Measurements from ENCODE around the gene CCDC57. TPM values are rescaled to one million over a fixed set of nuclear protein-coding genes. Genes with fewer than 3 reads are reported as not detected.

Gene CCDC57
- total RNA-seq, 1 donor from 2014 or later: 56.6 TPM

DNA sequence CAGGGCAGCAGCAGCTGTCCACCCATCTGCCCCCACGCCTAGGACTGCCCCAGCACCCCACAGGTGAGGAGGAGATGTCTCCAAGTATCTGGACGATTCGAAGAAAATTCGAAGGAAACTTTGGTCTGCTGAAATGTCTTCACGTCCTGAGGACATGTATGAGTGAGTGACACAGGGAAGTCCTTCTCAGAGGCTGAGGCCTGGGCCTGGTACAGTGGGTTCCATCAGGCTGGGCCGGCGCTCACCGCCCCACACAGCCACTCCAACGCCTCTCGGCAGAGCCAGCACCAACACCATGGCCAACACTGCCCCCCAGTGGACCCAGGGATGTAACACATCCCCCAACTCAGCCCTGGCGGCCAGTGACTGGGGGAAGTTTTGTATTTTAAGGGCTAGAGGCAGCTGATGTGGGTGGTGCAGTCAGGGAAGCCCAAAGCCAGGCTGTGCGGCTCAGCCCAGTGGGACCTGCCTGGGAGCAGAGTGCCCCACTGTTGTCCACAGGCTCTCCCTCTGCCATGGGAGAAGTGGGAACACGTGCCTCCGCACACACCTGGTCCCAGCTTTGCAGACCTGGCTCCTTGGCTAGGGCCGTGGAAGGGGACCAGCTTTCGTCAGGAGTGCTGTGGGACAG lies 58.8 kb downstream of the CCDC57 start:
- DNase-seq (peak; percentile 71), ATAC-seq (ENCODE audit: low read depth) (peak; percentile 100)
- TF ChIP-seq, protein P1, sequence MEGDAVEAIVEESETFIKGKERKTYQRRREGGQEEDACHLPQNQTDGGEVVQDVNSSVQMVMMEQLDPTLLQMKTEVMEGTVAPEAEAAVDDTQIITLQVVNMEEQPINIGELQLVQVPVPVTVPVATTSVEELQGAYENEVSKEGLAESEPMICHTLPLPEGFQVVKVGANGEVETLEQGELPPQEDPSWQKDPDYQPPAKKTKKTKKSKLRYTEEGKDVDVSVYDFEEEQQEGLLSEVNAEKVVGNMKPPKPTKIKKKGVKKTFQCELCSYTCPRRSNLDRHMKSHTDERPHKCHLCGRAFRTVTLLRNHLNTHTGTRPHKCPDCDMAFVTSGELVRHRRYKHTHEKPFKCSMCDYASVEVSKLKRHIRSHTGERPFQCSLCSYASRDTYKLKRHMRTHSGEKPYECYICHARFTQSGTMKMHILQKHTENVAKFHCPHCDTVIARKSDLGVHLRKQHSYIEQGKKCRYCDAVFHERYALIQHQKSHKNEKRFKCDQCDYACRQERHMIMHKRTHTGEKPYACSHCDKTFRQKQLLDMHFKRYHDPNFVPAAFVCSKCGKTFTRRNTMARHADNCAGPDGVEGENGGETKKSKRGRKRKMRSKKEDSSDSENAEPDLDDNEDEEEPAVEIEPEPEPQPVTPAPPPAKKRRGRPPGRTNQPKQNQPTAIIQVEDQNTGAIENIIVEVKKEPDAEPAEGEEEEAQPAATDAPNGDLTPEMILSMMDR (IDR thresholded peaks at IDR 0.05): no peak
- Mint-ChIP-seq H3K27ac (no peak overlapping the region), H3K4me3 (no peak overlapping the region), H3K36me3 (ENCODE audit: low read depth) (no peaks in the 10 kb centered on the region), H3K9me3 (no peaks in the 10 kb centered on the region), H3K27me3 (no peaks in the 10 kb centered on the region), H3K4me1 (no peaks in the 10 kb centered on the region)
- CTCF ChIA-PET: interaction anchor here (0.9 to 3.1 kb wide), 3 partner anchors 124 to 421 kb away, joined by 3 to 16 read pairs (median 15); no protein-coding TSS in a partner anchor
- intact Hi-C loops (cut with micrococcal nuclease): loop anchor here (1.0 to 5.0 kb wide), 2 partner anchors 47 to 195 kb away; no protein-coding TSS in a partner anchor
- POLR2A ChIA-PET: interaction anchor here (1.2 kb wide), 1 partner anchor 116 kb away, joined by 3 read pairs; the partner anchor contains the start of gene DCXR

DNA sequence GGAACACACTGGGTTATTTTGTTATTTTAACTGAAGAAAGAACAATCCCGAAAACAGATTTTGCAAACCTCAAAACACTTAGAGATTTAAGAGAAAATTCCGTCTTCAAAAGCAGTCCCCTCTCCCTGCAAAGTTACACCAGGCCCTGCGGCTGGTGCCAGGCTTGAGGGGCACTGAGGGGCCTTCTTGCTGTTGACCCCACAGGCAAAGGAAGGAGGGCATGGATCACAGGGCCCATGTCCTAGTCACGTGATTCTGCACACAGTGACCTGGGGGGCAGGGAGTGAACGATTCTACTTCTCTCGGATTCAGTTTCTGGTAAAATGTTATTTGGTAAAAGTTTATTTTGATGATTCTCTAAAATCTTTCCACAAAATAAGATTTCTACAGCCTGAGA lies 59.3 kb downstream of the CCDC57 start:
- intact Hi-C loops (cut with micrococcal nuclease): loop anchor here (1.0 to 5.0 kb wide), 2 partner anchors 46 to 194 kb away; no protein-coding TSS in a partner anchor
- Mint-ChIP-seq H3K36me3 (ENCODE audit: low read depth) (no peaks in the 10 kb centered on the region), H3K4me1 (no peaks in the 10 kb centered on the region), H3K27me3 (no peaks in the 10 kb centered on the region), H3K27ac (no peak overlapping the region), H3K4me3 (no peak overlapping the region), H3K9me3 (no peaks in the 10 kb centered on the region)
- CTCF ChIA-PET: interaction anchor here (2.8 kb wide), 1 partner anchor 194 kb away, joined by 16 read pairs; no protein-coding TSS in a partner anchor
- TF ChIP-seq, protein P1 (IDR thresholded peaks at IDR 0.05): no peak
- POLR2A ChIA-PET: interaction anchor here (1.2 kb wide), 1 partner anchor 116 kb away, joined by 3 read pairs; the partner anchor contains the start of gene DCXR
- DNase-seq (no peak), ATAC-seq (ENCODE audit: low read depth) (no peak)

DNA sequence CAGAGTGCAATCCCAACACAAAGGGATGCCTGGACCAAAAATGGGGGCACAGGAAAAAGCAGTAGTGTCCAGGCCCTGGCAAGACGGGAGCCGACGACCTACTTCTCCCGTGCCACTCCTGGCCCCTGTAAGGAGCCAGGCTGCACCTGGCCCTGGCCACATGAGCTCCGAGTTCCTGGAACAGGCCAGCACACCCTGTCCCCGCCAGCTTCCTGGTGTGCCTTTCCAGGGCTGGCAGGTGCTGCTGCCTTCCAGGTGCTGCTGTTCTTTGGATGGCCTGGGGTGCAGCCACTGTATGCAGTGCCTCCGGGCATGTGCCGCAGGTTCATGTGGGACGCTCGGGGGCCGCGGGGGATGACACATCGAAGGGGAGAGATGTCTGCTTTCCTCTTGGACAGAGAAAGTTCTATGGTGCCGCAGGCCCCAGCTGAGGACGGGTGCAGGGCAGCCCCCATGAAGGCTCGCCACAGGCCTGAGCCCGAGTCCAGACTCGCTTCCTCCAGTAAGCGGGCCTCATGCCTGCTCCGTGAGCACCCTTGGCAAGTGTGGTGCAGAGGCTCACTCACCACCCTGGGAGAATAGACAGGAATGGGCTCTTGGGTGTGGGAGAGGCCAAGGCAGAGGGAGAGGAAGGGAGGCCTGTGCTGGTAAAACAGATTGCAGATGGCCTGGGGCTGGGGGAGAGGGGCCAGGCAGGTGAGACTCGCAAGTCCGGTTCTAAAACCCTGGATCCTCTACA lies 59.9 kb downstream of the CCDC57 start:
- H3K4me1 Mint-ChIP-seq: no peaks in the 10 kb centered on the region
- TF ChIP-seq, protein P1 (IDR thresholded peaks at IDR 0.05): no peak
- H3K27ac Mint-ChIP-seq: no peak overlapping the region
- CTCF ChIA-PET: interaction anchor here (2.8 kb wide), 1 partner anchor 193 kb away, joined by 16 read pairs; no protein-coding TSS in a partner anchor
- H3K4me3 Mint-ChIP-seq: no peak overlapping the region
- DNase-seq: no peak
- intact Hi-C loops (cut with micrococcal nuclease): loop anchor here (1.0 to 5.0 kb wide), 2 partner anchors 45 to 193 kb away; no protein-coding TSS in a partner anchor
- H3K36me3 Mint-ChIP-seq (ENCODE audit: low read depth): no peaks in the 10 kb centered on the region
- H3K9me3 Mint-ChIP-seq: no peaks in the 10 kb centered on the region
- H3K27me3 Mint-ChIP-seq: no peaks in the 10 kb centered on the region
- POLR2A ChIA-PET: no interaction called here
- ATAC-seq (ENCODE audit: low read depth): no peak

DNA sequence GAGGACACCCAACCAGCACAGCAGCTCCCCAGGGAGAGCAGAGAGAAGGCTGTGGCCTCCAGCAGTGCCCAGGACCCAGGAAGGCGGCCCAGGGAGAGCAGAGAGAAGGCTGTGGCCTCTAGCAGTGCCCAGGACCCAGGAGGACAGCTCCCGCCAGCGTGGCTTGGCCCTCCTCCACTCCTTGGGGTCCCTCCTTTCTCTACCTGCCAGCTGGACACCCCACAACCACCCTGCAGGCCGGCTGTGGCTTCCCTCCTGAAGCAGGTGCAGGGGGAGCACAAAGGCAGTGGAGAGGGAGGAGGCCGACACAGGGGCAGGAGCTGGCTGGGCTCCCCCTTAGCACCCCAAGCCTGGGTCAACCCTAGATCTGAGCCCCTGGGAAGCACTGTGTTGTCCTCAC lies 60.5 kb downstream of the CCDC57 start:
- TF ChIP-seq, protein P1 (IDR thresholded peaks at IDR 0.05): no peak
- ChIA-PET CTCF (interaction anchor here (2.8 kb wide), 1 partner anchor 193 kb away, joined by 16 read pairs; no protein-coding TSS in a partner anchor), POLR2A (no interaction called here)
- DNase-seq (no peak), ATAC-seq (ENCODE audit: low read depth) (no peak)
- intact Hi-C loops (cut with micrococcal nuclease): loop anchor here (5.0 kb wide), 1 partner anchor 45 kb away; no protein-coding TSS in a partner anchor
- no peaks in the 10 kb centered on the region for H3K4me1 Mint-ChIP-seq
- no peaks in the 10 kb centered on the region for H3K9me3 Mint-ChIP-seq
- H3K27me3 Mint-ChIP-seq: no peaks in the 10 kb centered on the region
- no peak overlapping the region for H3K4me3 Mint-ChIP-seq
- no peaks in the 10 kb centered on the region for H3K36me3 Mint-ChIP-seq (ENCODE audit: low read depth)
- H3K27ac Mint-ChIP-seq: no peak overlapping the region

All from activated B cell treated with CpG ODN at 0.5 μM for 24 hours (primary cell).